ENCODE measurements around the gene ASB1. TPM values are rescaled to one million over a fixed set of nuclear protein-coding genes. Genes with fewer than 3 reads are reported as not detected.

The ASB1 gene
- polyA plus RNA-seq, 1 of the 3 experiments (the other 2 are of a cell fraction) = 33.3 TPM

GRCh38 chr2:238403632-238404405, 22.9 kb upstream of the ASB1 start:
- no peak overlapping the region for H3K4me3 ChIP-seq (ENCODE audit: low read depth in 2 of 2, low read length in 1 of 2)
- peaks cover 3% of the 10 kb centered on the region for H3F3A ChIP-seq (replicated peaks; ENCODE audit: insufficient read depth)
- H3K79me2 ChIP-seq (ENCODE audit: insufficient read depth) = no peaks in the 10 kb centered on the region
- peaks cover 0 to 2% of the 10 kb centered on the region in 2 experiments; a peak in 1 of 4 replicates for H3K4me1 ChIP-seq (ENCODE audit: control insufficient read depth in 1 of 2, insufficient read depth in 2 of 2, low read depth in 1 of 2, low read length in 1 of 2)
- ChIA-PET POLR2A (no interaction called here), CTCF (no interaction called here)
- no peak overlapping the region for H3K27ac ChIP-seq (ENCODE audit: low read depth in 2 of 2, low read length in 1 of 2)
- DNase-seq = no peak
- no peak overlapping the region for H2AFZ ChIP-seq (ENCODE audit: low read depth)
- peaks cover 12 to 26% of the 10 kb centered on the region in 2 experiments for H3K36me3 ChIP-seq (replicated peaks in 1 of 2; ENCODE audit: control insufficient read depth in 1 of 2, insufficient read depth in 2 of 2, low read length in 1 of 2)
- no peak for TF ChIP-seq RXRA (IDR thresholded peaks at IDR 0.05; ENCODE audit: borderline replicate concordance, low read depth)
- no peak for TF ChIP-seq RCOR1 (IDR thresholded peaks at IDR 0.05; ENCODE audit: low read length)
- TF ChIP-seq ELF1 (IDR thresholded peaks at IDR 0.05) = no peak
- TF ChIP-seq TAF1 (IDR thresholded peaks at IDR 0.05; ENCODE audit: borderline replicate concordance, low read depth, low read length) = no peak
- no peak for TF ChIP-seq SMC3 (IDR thresholded peaks at IDR 0.05; ENCODE audit: low read depth, low read length)
- no peak for TF ChIP-seq PBX3 (IDR thresholded peaks at IDR 0.05)
- TF ChIP-seq FOSL2 (IDR thresholded peaks at IDR 0.05; ENCODE audit: borderline replicate concordance, low read depth) = no peak
- no peak for TF ChIP-seq USF2 (IDR thresholded peaks at IDR 0.05; ENCODE audit: borderline replicate concordance, low read depth, low read length)
- TF ChIP-seq FOXJ3 (CRISPR knock-in tag; IDR thresholded peaks at IDR 0.05) = no peak
- no peak for TF ChIP-seq POLR2AphosphoS5 (IDR thresholded peaks at IDR 0.05; ENCODE audit: low read depth, low read length)
- no peak for TF ChIP-seq MEF2A (IDR thresholded peaks at IDR 0.05; ENCODE audit: borderline replicate concordance, low read depth)
- no peak for TF ChIP-seq TCF12 (IDR thresholded peaks at IDR 0.05)
- TF ChIP-seq REST (IDR thresholded peaks at IDR 0.05; ENCODE audit: low read depth, low read length) = no peak
- TF ChIP-seq RFX5 (IDR thresholded peaks at IDR 0.05; ENCODE audit: low read length) = no peak
- no peak for TF ChIP-seq EP300 (IDR thresholded peaks at IDR 0.05; ENCODE audit: borderline replicate concordance in 1 of 2, low read depth in 1 of 2, low read length in 1 of 2)
- TF ChIP-seq EZH2phosphoT487 (IDR thresholded peaks at IDR 0.05; ENCODE audit: borderline replicate concordance, low read depth) = no peak
- TF ChIP-seq MAX (IDR thresholded peaks at IDR 0.05; ENCODE audit: low read depth) = no peak
- no peak for TF ChIP-seq ZBTB33 (IDR thresholded peaks at IDR 0.05; ENCODE audit: borderline replicate concordance, low read depth)
- TF ChIP-seq GABPA (IDR thresholded peaks at IDR 0.05; ENCODE audit: low read depth) = no peak
- TF ChIP-seq JUND (IDR thresholded peaks at IDR 0.05) = no peak
- H3K4me2 ChIP-seq = no peak overlapping the region
- WGBS (ENCODE audit: low lambda C conversion rate) = 96% methylated on average over 21 of the region's 21 CpGs
- H3K9ac ChIP-seq = no peak overlapping the region
- H3K9me2 ChIP-seq = no peaks in the 10 kb centered on the region
- no peaks in the 10 kb centered on the region for H4K20me1 ChIP-seq (ENCODE audit: insufficient read depth)
- no peaks in the 10 kb centered on the region for H3K9me3 ChIP-seq
- no peaks in the 10 kb centered on the region for H3K27me3 ChIP-seq (ENCODE audit: insufficient read depth)

Measured in SK-N-SH (cell line).